GM19025 (cell line): ENCODE data around the gene RPUSD3.
"Not testable (repeated sequence)": the region's sequence is repeated elsewhere in the genome, so short reads cannot be mapped to it uniquely, and the experiment has no call there.

ENCODE experiments used
- ATAC-seq: cut with Tn5 transposase; IDR thresholded peaks from one replicate; pipeline ENCODE4 v1.9.1; 2021; ENCODE audit warnings: mild to moderate bottlenecking, low read depth, moderate library complexity; ENCODE audit not compliant: unreplicated experiment

RPUSD3 gene, protein sequence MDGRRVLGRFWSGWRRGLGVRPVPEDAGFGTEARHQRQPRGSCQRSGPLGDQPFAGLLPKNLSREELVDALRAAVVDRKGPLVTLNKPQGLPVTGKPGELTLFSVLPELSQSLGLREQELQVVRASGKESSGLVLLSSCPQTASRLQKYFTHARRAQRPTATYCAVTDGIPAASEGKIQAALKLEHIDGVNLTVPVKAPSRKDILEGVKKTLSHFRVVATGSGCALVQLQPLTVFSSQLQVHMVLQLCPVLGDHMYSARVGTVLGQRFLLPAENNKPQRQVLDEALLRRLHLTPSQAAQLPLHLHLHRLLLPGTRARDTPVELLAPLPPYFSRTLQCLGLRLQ

GRCh38 chr3:9843715-9844438, at the start of gene RPUSD3:
Gene RPUSD3 (minus strand): TSS chr3:9844008. CDS start chr3:9843990, 18 bp downstream.
- peak; percentile 98 for ATAC-seq

- ATAC-seq = no peak
Observed at GRCh38 chr3:9891072-9891622, 47.3 kb upstream of the RPUSD3 start.

DNA sequence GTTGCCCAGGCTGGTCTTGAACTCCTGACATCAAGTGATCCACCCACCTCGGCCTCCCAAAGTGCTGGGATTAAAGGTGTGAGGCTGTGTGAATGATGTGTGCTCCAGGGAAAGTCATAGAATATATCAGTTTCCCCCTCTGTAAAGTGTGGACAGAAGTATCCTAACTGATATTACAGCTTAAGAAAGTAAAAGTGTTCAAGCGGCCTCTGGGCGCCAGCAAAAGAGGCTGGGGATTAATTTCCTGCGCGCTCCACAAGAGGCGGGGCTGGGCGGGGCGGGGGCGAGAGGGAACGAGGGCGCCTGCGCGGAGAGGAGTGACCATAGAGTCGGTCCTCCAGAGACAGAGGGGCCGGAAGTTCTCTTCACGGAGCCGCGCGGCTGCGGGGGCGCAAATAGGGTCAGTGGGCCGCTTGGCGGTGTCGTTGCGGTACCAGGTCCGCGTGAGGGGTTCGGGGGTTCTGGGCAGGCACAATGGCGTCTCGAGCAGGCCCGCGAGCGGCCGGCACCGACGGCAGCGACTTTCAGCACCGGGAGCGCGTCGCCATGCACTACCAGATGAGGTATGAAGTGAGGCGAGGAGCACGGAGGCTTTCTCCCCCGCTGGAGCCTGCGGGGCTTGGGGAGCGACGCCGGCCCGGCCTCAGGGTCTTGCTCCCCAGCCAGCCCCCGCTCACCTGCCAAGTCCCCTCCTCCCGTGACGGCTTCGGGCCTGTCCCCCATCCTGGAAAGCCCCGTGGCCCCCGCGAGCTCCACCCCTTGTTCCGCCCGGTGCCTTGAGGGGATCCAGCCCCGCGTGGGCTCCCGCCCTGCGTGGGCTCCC, 46.7 kb upstream of the RPUSD3 start, which contains the start of gene JAGN1:
Gene JAGN1 (plus strand): TSS at position 362 of the 823 bp plus-strand sequence. CDS start 113 bp downstream, at position 475.
- ATAC-seq = peak; percentile 58

DNA sequence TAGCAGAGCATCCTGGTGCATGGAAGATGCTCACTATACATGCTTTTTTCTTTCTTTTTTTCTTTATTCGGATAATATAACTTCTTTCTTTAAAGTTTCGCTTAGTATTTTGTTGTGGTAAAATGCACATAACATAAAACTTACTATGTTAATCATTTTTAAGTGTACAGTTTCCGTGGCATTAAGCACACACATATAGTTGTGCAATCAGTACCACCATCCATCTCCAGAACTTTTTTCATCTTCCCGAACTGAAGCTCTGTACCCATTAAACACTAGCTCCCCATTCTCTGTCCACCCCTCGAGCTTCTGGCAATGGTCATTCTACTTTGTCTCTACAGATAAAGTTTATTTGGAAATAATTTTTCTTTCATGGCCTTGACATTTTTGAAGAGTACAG, 45.6 kb upstream of the RPUSD3 start:
- no peak for ATAC-seq

DNA sequence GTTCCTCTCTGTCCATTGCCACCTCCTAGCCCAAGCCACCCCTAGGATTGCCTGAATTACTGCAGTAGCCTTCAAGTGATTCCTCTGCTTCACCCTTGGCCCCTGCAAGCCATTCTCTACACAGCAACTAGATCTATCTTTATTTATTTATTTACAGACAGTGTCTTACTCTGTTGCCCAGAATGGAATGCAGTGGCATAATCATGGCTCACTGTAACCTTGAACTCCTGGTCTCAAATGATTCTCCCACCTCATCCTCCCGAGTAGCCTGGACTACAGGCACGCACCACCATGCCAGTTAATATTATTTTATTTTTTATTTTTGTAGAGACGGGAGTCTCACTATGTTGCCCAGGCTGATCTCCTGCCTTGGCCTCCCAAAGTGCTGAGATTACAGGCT, 44.7 kb upstream of the RPUSD3 start:
- no peak for ATAC-seq

- ATAC-seq = no peak
Observed at GRCh38 chr3:9887480-9887879, 43.7 kb upstream of the RPUSD3 start.

DNA sequence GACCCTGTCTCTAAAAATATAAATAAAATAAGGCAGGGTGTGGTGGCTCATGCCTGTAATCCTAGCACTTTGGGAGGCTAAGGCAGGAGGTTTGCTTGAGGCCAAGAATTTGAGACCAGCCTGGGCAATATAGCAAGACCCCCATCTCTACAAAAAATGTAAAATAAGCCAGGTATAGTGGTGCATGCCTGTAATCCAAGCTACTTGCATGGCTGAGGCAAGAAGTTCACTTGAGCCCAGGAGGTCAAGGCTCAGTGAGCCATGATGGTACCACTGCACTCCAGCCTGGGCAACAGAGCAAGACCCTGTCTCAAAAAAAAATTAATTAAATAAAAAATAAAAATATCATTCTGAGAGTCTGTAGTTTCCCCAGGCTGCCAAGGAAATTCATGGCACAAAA, 42.5 kb upstream of the RPUSD3 start:
- no peak for ATAC-seq

GRCh38 chr3:9884555-9885165, 40.9 kb upstream of the RPUSD3 start:
- no peak for ATAC-seq

GRCh38 chr3:9883706-9884554, 40.1 kb upstream of the RPUSD3 start:
- ATAC-seq = no peak

DNA sequence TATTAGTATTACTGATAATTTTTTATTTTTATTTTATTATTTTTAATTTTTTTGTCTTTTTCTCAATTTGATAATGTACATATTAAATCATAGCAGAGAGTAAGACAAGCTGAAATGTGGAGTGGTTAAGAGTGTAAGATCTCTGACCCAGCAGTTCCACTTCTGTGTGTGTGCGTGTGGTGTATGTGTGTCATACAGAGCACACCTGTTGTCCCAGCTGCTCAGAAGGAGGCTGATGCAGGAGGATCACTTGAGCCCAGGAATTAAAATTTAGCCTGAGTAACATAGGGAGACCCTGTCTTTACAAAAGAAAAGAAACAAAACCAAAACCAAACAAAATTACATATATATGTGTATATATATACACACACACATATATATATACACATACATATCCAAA, 37.6 kb upstream of the RPUSD3 start:
- no peak for ATAC-seq

DNA sequence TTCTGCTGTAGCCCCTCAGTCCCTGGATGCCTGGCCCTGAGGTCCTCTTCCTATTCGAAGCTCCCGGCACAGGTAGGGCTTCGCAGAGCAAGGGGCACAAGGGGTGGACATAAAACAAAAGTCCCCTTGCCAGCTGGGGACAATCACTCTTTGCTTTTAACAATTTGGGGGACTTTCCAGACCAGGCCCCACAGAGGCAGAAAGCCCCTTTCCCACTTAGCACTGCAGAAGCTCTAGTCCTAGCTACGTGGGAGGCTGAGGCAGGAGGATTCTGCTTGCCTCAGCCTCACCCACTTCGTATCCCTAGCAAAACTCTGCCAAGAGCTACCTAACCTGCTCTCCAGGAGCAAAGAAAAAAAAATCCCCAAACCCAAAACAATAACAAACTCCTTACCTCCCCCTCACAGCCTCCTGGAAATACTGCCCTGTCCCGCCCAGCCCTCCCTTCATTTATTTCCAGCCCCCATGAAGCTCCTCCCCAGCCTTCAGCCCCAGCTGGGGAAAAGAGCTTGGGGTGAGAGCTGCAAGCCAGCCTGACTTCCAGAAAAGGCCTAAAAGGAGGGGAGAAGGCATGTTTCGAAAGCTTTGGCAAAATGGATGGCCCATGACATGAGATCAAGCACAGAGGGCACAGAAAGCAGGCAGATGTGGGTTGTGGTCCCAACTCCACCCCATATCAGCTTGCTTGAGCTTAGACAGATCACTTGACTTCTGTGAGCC, 36.2 kb upstream of the RPUSD3 start, which contains the start of gene CIDEC:
Gene CIDEC (minus strand): TSS at position 424 of the 720 bp plus-strand sequence. CDS start 1,767 bp downstream, outside the sequence.
- no peak for ATAC-seq

- ATAC-seq = no peak
Observed at GRCh38 chr3:9878700-9879099, 34.9 kb upstream of the RPUSD3 start.

DNA sequence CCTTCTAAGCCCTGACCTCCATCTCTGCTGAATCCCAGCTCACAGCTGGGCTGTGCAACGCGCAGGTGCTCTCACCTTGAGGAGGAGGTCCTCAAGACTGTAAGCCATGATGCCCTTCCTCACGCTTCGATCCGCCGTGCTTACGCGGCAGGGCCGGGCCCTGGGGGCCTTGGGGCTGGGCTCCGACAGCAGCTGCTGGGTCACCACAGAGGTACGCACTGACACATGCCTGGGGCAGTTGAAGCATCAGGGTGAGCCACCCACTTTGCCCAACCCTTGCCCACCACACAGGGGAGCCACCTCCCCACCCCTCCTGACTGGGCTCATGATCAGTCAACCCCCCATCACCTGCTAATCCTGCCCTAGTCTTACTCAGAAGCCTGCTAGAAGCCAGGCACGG, 33.2 kb upstream of the RPUSD3 start:
- ATAC-seq = no peak

DNA sequence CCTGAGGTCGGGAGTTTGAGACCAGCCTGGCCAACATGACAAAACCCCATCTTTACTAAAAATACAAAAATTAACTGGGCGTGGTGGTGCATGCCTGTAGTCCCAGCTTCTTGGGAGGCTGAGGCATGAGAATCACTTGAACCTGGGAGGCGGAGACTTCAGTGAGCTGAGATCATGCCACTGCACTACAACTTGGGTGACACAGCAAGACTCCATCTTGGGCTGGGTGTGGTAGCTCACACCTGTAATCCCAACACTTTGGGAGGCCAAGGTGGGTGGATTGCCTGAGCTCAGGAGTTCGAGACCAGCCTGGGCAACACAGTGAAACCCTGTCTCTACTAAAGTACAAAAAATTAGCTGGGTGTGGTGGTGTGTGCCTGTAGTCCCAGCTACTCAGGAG, 32.4 kb upstream of the RPUSD3 start:
- not testable (repeated sequence) for ATAC-seq

- no peak for ATAC-seq
Observed at GRCh38 chr3:9875448-9875847, 31.6 kb upstream of the RPUSD3 start.

DNA sequence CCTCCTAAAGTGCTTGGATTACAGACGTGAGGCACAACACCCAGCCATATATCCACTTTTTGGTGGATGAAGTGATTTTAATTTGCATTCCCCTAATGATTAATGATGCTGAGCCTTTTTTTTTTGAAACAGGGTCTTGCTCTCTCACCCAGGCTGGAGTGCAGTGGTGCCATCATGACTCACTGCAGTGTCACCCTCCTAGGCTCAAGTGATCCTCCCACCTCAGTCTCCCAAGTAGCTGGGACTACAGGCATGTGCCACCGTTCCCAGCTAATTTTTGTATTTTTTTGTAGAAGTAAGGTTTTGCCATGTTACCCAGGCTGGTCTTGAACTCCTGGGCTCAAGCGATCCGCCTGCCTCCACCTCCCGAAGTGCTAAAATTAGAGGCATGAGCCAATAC, 28.3 kb upstream of the RPUSD3 start:
- ATAC-seq = not testable (repeated sequence)

DNA sequence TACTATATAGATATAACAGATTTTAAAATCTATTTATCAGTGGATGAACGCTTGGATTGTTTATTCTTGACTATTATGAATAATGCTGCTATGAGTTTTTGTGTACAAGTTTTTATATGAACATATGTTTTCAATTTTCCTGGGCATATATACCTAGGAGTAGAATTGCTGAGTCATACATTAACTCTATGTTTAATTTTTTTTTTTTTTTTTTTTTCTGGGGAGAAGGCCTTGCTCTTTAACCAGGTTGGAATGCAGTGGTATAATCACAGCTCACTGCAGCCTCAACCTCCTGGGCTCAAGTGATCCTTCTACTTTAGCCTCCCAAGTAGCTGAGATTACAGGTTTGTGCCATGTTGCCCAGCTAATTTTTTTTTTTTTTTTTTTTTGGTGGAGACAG, 27.2 kb upstream of the RPUSD3 start:
- ATAC-seq = no peak

DNA sequence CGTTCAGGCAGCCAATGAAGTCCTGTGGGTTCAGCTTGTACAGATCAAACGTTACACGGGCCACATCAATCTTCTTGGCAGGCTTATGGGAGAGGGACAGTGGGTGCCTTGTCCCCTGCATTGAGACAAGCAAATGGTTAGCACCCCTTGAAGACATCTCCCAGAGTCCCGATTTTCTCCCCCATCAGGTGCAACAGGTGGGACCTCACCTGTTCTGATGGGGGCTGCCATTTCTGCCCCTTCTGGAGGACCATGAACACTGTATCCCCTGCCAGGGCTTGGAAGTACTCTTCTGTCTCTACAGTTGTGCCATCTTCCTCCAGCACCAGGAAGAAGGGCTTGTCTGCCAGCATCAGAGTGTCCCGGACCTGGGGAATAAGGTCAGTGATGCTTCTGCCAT, 26.1 kb upstream of the RPUSD3 start:
- ATAC-seq = no peak

- no peak for ATAC-seq
Observed at GRCh38 chr3:9867106-9867505, 23.3 kb upstream of the RPUSD3 start.
